SK-N-SH (cell line): ENCODE measurements around the gene CELA3B. TPM values are rescaled to one million over a fixed set of nuclear protein-coding genes. Genes with fewer than 3 reads are reported as not detected.

Experiments
- CTCF ChIA-PET: fragments of 300-600, 350-600 bp; formaldehyde crosslinking; extraction: SDS; loops from one replicate; lab custom pipeline; 2021; lab: Yijun Ruan, JAX
- POLR2A ChIA-PET: fragments of 350-600 bp; sonication (Branson Sonifier 250); formaldehyde crosslinking; extraction: SDS; loops from one replicate; lab custom pipeline; 2020; ENCODE audit warnings: antibody characterized with exemption, inconsistent platforms; lab: Yijun Ruan, JAX
- DNase-seq: peaks from one replicate; pipeline ENCODE4 v3.0.0; 2012
- H2AFZ ChIP-seq: fragments of 200-600 bp; sonication (generic); 2 replicates; pipeline ENCODE4 v1.8.1; 2016; ENCODE audit warnings: antibody characterized with exemption, mild to moderate bottlenecking, low read depth
- H3F3A ChIP-seq: fragments of 200-600 bp; sonication (generic); replicated peaks from 2 replicates; pipeline ENCODE3; 2016; ENCODE audit warnings: antibody characterized with exemption, mild to moderate bottlenecking; ENCODE audit not compliant: insufficient read depth
- H3K27ac ChIP-seq, 2 experiments: fragments of 200-500 bp in 1 of 2; fragments of 200-600 bp in 1 of 2; sonication (Bioruptor generic) in 1 of 2; sonication (generic), shearing (Covaris generic) in 1 of 2; 2 replicates each; pipeline versions ENCODE4 v1.5.1 to v1.6.1; 2014 to 2016; ENCODE audit warnings: low read depth in 2 of 2, inconsistent platforms in 1 of 2, low read length in 1 of 2, mild to moderate bottlenecking in 1 of 2, mixed read lengths in 1 of 2
- H3K27me3 ChIP-seq: fragments of 200-600 bp; sonication (generic), shearing (Covaris generic); 2 replicates; pipeline ENCODE4 v1.6.1; 2016; ENCODE audit warnings: mixed run types; ENCODE audit not compliant: insufficient read depth
- H3K36me3 ChIP-seq, 2 experiments: fragments of 200-500 bp in 1 of 2; fragments of 200-600 bp in 1 of 2; sonication (Bioruptor generic) in 1 of 2; sonication (generic) in 1 of 2; replicated peaks in 1 of 2; 2 replicates each; pipeline versions ENCODE3 to v1.5.1; 2014 to 2016; ENCODE audit warnings: low read length in 1 of 2, mild to moderate bottlenecking in 1 of 2; ENCODE audit not compliant: insufficient read depth in 2 of 2, control insufficient read depth in 1 of 2
- H3K4me1 ChIP-seq, 2 experiments: fragments of 200-500 bp in 1 of 2; fragments of 200-600 bp in 1 of 2; sonication (Bioruptor generic) in 1 of 2; sonication (generic), shearing (Covaris generic) in 1 of 2; 2 replicates each; pipeline versions ENCODE4 v1.5.1 to v1.6.1; 2014 to 2016; ENCODE audit warnings: low read depth in 1 of 2, low read length in 1 of 2, mixed run types in 1 of 2; ENCODE audit not compliant: insufficient read depth in 2 of 2, control insufficient read depth in 1 of 2
- H3K4me2 ChIP-seq: fragments of 200-600 bp; sonication (generic), shearing (Covaris generic); 2 replicates; pipeline ENCODE4 v1.6.1; 2017; ENCODE audit warnings: mixed run types
- H3K4me3 ChIP-seq, 2 experiments: fragments of 200-500 bp in 1 of 2; fragments of 200-600 bp in 1 of 2; sonication (Bioruptor generic) in 1 of 2; sonication (generic), shearing (Covaris generic) in 1 of 2; 2 replicates each; pipeline versions ENCODE4 v1.5.1 to v1.8.1; 2014 to 2016; ENCODE audit warnings: low read depth in 2 of 2, inconsistent platforms in 1 of 2, low read length in 1 of 2, mild to moderate bottlenecking in 1 of 2, mixed read lengths in 1 of 2, moderate library complexity in 1 of 2
- H3K79me2 ChIP-seq: fragments of 200-600 bp; sonication (generic); 2 replicates; pipeline ENCODE4 v1.8.1; 2017; ENCODE audit warnings: mild to moderate bottlenecking; ENCODE audit not compliant: insufficient read depth
- H3K9ac ChIP-seq: fragments of 200-600 bp; sonication (generic); 2 replicates; pipeline ENCODE4 v1.6.1; 2017; ENCODE audit warnings: mixed run types
- H3K9me2 ChIP-seq: fragments of 200-600 bp; sonication (generic); 2 replicates; pipeline ENCODE4 v1.6.1; 2017; ENCODE audit warnings: mixed run types
- H3K9me3 ChIP-seq: fragments of 200-600 bp; sonication (generic); 2 replicates; pipeline ENCODE4 v1.6.1; 2017; ENCODE audit warnings: mixed run types, mild to moderate bottlenecking, moderate library complexity
- H4K20me1 ChIP-seq: fragments of 200-600 bp; sonication (generic); 2 replicates; pipeline ENCODE4 v1.6.1; 2017; ENCODE audit warnings: mild to moderate bottlenecking, mixed run types; ENCODE audit not compliant: insufficient read depth
- CHD2 ChIP-seq: fragments of 150-350 bp; IDR thresholded peaks from 2 replicates; pipeline ENCODE4 v1.6.1; 2018; ENCODE audit warnings: low read length; ENCODE audit not compliant: partially characterized antibody
- EP300 ChIP-seq, 2 experiments: IDR thresholded peaks; 2 replicates each; pipeline versions ENCODE4 v1.4.0 to v1.6.1; 2012; ENCODE audit warnings: borderline replicate concordance in 1 of 2, low read depth in 1 of 2, low read length in 1 of 2
- FOSL2 ChIP-seq: IDR thresholded peaks from 2 replicates; pipeline ENCODE4 v1.4.0; 2012; ENCODE audit warnings: low read depth, mild to moderate bottlenecking, moderate library complexity, borderline replicate concordance
- FOXJ3 ChIP-seq: sonication (generic); formaldehyde crosslinking; IDR thresholded peaks from 2 replicates; pipeline ENCODE4 v1.5.1; 2020; ENCODE audit warnings: mild to moderate bottlenecking, missing genetic modification reagents
- FOXM1 ChIP-seq: IDR thresholded peaks from 2 replicates; pipeline ENCODE4 v1.4.0; 2012; ENCODE audit warnings: low read depth, mild to moderate bottlenecking
- MEF2A ChIP-seq: IDR thresholded peaks from 2 replicates; pipeline ENCODE4 v1.4.0; 2012; ENCODE audit warnings: low read depth, borderline replicate concordance
- MXI1 ChIP-seq: IDR thresholded peaks from 2 replicates; pipeline ENCODE4 v1.6.1; 2012; ENCODE audit warnings: mild to moderate bottlenecking, low read depth, low read length, improper control_type of control experiment
- NFIC ChIP-seq: IDR thresholded peaks from 2 replicates; pipeline ENCODE4 v1.4.0; 2012; ENCODE audit warnings: borderline replicate concordance
- NRF1 ChIP-seq: IDR thresholded peaks from 2 replicates; pipeline ENCODE4 v1.6.1; 2012; ENCODE audit warnings: low read depth, mild to moderate bottlenecking, low read length
- RAD21 ChIP-seq: IDR thresholded peaks from 2 replicates; pipeline ENCODE4 v1.6.1; 2012; ENCODE audit warnings: mild to moderate bottlenecking, low read length
- RFX5 ChIP-seq: IDR thresholded peaks from 2 replicates; pipeline ENCODE4 v1.6.1; 2012; ENCODE audit warnings: mild to moderate bottlenecking, improper control_type of control experiment, low read length
- TAF1 ChIP-seq: IDR thresholded peaks from 2 replicates; pipeline ENCODE4 v1.6.1; 2012; ENCODE audit warnings: low read depth, mild to moderate bottlenecking, low read length, moderate library complexity, borderline replicate concordance
- TCF12 ChIP-seq: IDR thresholded peaks from 2 replicates; pipeline ENCODE4 v1.4.0; 2012
- TEAD4 ChIP-seq: IDR thresholded peaks from 2 replicates; pipeline ENCODE4 v1.4.0; 2012; ENCODE audit warnings: mild to moderate bottlenecking, borderline replicate concordance; ENCODE audit not compliant: insufficient read depth
- YY1 ChIP-seq: IDR thresholded peaks from 2 replicates; pipeline ENCODE4 v1.4.0; 2012; ENCODE audit warnings: low read depth, mild to moderate bottlenecking
- WGBS: methylation state at CpG from one replicate; pipeline ENCODE4 v1.1.6; 2017; ENCODE audit warnings: low lambda C conversion rate; 5-methylcytosine and 5-hydroxymethylcytosine counted together
- polyA plus RNA-seq, 3 experiments: library from polyadenylated mRNA; depleted of rRNA; stranded (reverse); fragments of >200 nt; gene quantifications; 2 replicates each; pipeline ENCODE4 v1.2.3, GENCODE V29; 2012
- TF ChIP-seq, protein P1 (sequence below): IDR thresholded peaks from 2 replicates; pipeline ENCODE4 v1.4.0; 2012; ENCODE audit warnings: low read depth, borderline replicate concordance
- TF ChIP-seq, protein P2 (sequence below): IDR thresholded peaks from 2 replicates; pipeline ENCODE4 v1.6.1; 2012; ENCODE audit warnings: mild to moderate bottlenecking, low read depth, low read length, moderate library complexity
- TF ChIP-seq, protein P3 (sequence below): IDR thresholded peaks from 2 replicates; pipeline ENCODE4 v1.4.0; 2012; ENCODE audit warnings: low read depth, borderline replicate concordance

Gene CELA3B
- polyA plus RNA-seq, 1 of the 3 experiments (the other 2 are of a cell fraction) = not detected

DNA sequence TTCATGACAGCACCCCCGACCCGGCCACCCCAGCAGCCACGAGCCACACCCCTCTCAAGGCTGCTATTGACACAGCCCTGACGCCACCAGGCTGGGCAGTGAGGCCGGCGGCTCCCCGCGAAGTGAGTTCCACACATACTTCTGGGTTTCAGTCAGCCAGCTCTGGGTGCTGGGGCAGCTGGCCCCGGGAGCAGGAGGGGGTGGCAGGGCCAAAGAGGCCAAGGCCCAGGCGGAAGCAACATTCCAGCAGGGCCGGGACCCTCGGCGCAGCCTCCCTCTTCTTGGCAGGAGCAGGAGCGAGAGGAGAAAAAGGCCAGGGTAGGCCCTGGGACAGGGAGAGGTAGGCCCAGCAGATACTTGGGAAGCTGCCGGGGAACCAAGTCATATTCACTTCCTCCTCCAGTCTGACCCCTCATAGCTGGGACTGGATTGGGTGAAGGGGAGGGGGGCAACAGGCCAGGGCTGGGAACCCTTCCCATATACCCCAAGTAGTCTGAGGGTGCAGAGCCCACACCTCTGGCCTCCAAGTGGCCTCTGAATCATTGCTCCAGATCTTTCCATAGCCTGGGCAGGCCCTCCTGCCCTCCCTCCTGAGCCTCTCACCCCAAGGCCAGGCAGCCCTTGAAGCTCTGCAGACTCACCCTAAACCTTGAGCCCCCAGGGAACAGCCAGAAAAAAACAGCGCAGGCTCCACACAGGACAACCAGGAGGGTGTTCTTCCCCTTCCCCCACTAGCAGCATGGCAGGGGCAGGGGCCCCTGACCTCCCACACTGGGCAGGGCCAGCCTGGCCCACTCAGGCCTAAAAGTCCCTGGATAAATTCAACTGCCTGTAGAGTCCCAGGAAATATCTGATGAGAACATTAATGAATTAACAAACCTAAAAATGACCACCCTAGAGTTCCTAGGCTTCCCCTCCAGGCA is 45.4 kb upstream of the CELA3B start (continued):
- peak; percentile 27; the same call in 1 of the 2 replicates for TF ChIP-seq FOXM1
- no peak for TF ChIP-seq CHD2
- TF ChIP-seq YY1 = peak; percentile 33; the same call in 1 of the 2 replicates
- TF ChIP-seq MEF2A = no peak
- TF ChIP-seq RAD21 = no peak
- TF ChIP-seq NFIC = peak; percentile 90
- TF ChIP-seq, protein P1, sequence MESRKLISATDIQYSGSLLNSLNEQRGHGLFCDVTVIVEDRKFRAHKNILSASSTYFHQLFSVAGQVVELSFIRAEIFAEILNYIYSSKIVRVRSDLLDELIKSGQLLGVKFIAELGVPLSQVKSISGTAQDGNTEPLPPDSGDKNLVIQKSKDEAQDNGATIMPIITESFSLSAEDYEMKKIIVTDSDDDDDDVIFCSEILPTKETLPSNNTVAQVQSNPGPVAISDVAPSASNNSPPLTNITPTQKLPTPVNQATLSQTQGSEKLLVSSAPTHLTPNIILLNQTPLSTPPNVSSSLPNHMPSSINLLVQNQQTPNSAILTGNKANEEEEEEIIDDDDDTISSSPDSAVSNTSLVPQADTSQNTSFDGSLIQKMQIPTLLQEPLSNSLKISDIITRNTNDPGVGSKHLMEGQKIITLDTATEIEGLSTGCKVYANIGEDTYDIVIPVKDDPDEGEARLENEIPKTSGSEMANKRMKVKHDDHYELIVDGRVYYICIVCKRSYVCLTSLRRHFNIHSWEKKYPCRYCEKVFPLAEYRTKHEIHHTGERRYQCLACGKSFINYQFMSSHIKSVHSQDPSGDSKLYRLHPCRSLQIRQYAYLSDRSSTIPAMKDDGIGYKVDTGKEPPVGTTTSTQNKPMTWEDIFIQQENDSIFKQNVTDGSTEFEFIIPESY = peak; percentile 64; the same call in 1 of the 2 replicates
- no peak for TF ChIP-seq NRF1
- TF ChIP-seq, protein P2, sequence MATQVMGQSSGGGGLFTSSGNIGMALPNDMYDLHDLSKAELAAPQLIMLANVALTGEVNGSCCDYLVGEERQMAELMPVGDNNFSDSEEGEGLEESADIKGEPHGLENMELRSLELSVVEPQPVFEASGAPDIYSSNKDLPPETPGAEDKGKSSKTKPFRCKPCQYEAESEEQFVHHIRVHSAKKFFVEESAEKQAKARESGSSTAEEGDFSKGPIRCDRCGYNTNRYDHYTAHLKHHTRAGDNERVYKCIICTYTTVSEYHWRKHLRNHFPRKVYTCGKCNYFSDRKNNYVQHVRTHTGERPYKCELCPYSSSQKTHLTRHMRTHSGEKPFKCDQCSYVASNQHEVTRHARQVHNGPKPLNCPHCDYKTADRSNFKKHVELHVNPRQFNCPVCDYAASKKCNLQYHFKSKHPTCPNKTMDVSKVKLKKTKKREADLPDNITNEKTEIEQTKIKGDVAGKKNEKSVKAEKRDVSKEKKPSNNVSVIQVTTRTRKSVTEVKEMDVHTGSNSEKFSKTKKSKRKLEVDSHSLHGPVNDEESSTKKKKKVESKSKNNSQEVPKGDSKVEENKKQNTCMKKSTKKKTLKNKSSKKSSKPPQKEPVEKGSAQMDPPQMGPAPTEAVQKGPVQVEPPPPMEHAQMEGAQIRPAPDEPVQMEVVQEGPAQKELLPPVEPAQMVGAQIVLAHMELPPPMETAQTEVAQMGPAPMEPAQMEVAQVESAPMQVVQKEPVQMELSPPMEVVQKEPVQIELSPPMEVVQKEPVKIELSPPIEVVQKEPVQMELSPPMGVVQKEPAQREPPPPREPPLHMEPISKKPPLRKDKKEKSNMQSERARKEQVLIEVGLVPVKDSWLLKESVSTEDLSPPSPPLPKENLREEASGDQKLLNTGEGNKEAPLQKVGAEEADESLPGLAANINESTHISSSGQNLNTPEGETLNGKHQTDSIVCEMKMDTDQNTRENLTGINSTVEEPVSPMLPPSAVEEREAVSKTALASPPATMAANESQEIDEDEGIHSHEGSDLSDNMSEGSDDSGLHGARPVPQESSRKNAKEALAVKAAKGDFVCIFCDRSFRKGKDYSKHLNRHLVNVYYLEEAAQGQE = no peak
- 0 out of 2 replicates have a peak, but pooled peaks have one; percentile 9 for TF ChIP-seq TAF1

DNA sequence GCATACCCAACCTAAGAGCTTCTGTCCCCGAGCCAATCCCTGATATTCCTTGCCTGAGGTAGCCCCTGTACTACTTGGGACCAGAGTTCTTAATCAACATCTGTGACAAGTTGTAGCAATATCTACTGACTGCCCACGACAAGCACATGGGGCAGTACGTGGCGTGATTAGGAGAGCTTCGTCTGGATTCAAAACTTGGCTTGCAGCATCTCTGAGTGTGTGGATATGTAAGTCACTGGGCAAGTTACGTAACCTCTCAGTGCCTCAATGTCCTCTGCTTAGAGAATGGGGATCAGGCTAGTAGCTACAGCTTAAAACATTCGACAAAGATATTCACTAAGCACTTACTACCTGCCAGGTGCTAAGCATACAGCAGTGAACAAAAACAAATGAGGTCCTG is 44.7 kb upstream of the CELA3B start:
- Histone ChIP-seq H4K20me1 (no peaks in the 10 kb centered on the region), H3K9ac (peak overlapping the region; percentile 52; the same call in 1 of the 2 replicates), H3K9me2 (no peaks in the 10 kb centered on the region), H3K27ac (peak overlapping the region; percentile 48 to 92; a peak in 3 of 4 replicates), H3K4me3 (no peak overlapping the region), H3F3A (peaks cover 6% of the 10 kb centered on the region), H3K36me3 (no peaks in the 10 kb centered on the region), H3K4me2 (peak overlapping the region; percentile 51), H2AFZ (no peak overlapping the region), H3K27me3 (no peaks in the 10 kb centered on the region), H3K4me1 (peaks cover 16 to 38% of the 10 kb centered on the region in 2 experiments; a peak in 3 of 4 replicates), H3K79me2 (peaks cover 87% of the 10 kb centered on the region), H3K9me3 (no peaks in the 10 kb centered on the region)
- ChIA-PET CTCF (interaction anchor here (0.9 to 1.1 kb wide), 2 partner anchors 8 to 16 kb away, joined by 3 read pairs; no protein-coding TSS in a partner anchor), POLR2A (no interaction called here)
- WGBS = 77% methylated on average over 7 of the region's 7 CpGs
- DNase-seq = no peak
- TF ChIP-seq FOSL2 (no peak), NFIC (no peak), CHD2 (no peak), EP300 (IDR thresholded peaks at IDR 0.05; ENCODE audit: borderline replicate concordance in 1 of 2, low read depth in 1 of 2, low read length in 1 of 2) (no peak), FOXM1 (no peak), MEF2A (no peak), MXI1 (no peak), TEAD4 (no peak), FOXJ3 (CRISPR knock-in tag) (no peak), TCF12 (no peak), RFX5 (no peak), NRF1 (no peak)
- TF ChIP-seq, protein P3, sequence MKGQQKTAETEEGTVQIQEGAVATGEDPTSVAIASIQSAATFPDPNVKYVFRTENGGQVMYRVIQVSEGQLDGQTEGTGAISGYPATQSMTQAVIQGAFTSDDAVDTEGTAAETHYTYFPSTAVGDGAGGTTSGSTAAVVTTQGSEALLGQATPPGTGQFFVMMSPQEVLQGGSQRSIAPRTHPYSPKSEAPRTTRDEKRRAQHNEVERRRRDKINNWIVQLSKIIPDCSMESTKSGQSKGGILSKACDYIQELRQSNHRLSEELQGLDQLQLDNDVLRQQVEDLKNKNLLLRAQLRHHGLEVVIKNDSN = no peak
- TF ChIP-seq, protein P1 = no peak
